Stimulated activated CD4-positive, alpha-beta T cell treated with anti-CD3 and anti-CD28 coated beads, Interleukin-1b, Interleukin-23, amount 100 ng/mL, for 1 hour (primary cell): ENCODE data around the gene UCKL1.
"Not testable (repeated sequence)": the region's sequence is repeated elsewhere in the genome, so short reads cannot be mapped to it uniquely, and the experiment has no call there.

Source experiments
- DNase-seq, 2 donors: peaks; one replicate each; pipeline ENCODE4 v3.0.0-alpha.2; 2020; ENCODE audit warnings: low read depth in 2 of 2

Gene UCKL1

GRCh38 chr20:63919130-63919529, 37.1 kb downstream of the UCKL1 start:
- no peak for DNase-seq

- DNase-seq = no peak
Measured at GRCh38 chr20:63917811-63918210, 38.4 kb downstream of the UCKL1 start.

GRCh38 chr20:63916371-63916939, 39.8 kb downstream of the UCKL1 start:
- DNase-seq = not testable (repeated sequence)

- no peak for DNase-seq
Measured at GRCh38 chr20:63915471-63915870, 40.7 kb downstream of the UCKL1 start.

- DNase-seq = no peak
Measured at GRCh38 chr20:63913768-63914167, 42.4 kb downstream of the UCKL1 start.

- no peak for DNase-seq
Measured at GRCh38 chr20:63911176-63911575, 45.0 kb downstream of the UCKL1 start.

- DNase-seq = no peak
Measured at GRCh38 chr20:63908008-63908682, 48.1 kb downstream of the UCKL1 start.

GRCh38 chr20:63903796-63904561, 52.2 kb downstream of the UCKL1 start:
- DNase-seq = no peak

- no peak for DNase-seq
Measured at GRCh38 chr20:63900413-63900812, 55.8 kb downstream of the UCKL1 start.

- no peak for DNase-seq
Measured at GRCh38 chr20:63898882-63899558, 57.2 kb downstream of the UCKL1 start.

- no peak for DNase-seq
Measured at GRCh38 chr20:63897978-63898561, 58.1 kb downstream of the UCKL1 start.

GRCh38 chr20:63896264-63897105, 59.7 kb downstream of the UCKL1 start:
- DNase-seq = no peak

- no peak for DNase-seq
Measured at GRCh38 chr20:63895952-63896263, 60.3 kb downstream of the UCKL1 start.

GRCh38 chr20:63895202-63895951, 60.8 kb downstream of the UCKL1 start:
- no peak for DNase-seq

- DNase-seq = peak; percentile 87 to 97
Measured at GRCh38 chr20:63894358-63895201, 61.6 kb downstream of the UCKL1 start, which contains the start of gene DNAJC5. Gene DNAJC5, plus strand, starts transcription at chr20:63895126. Its CDS starts 33,220 bp downstream, at chr20:63928346.

- no peak for DNase-seq
Measured at GRCh38 chr20:63893999-63894357, 62.2 kb downstream of the UCKL1 start.

- no peak for DNase-seq
Measured at GRCh38 chr20:63892402-63892801, 63.8 kb downstream of the UCKL1 start.

GRCh38 chr20:63891061-63892002, 64.9 kb downstream of the UCKL1 start:
- no peak for DNase-seq
